PC-9 (cell line): ENCODE measurements around the gene SREBF2. TPM values are rescaled to one million over a fixed set of nuclear protein-coding genes. Genes with fewer than 3 reads are reported as not detected.

Source experiments
- BruUV-seq: library from RNA; stranded (reverse); fragments of 400-500 nt; replicated peaks from 2 replicates; lab custom pipeline; 2021; lab: Mats Ljungman, UMichigan
- CTCF ChIA-PET: fragments of 300-600 bp; sonication (Branson Sonifier 250); formaldehyde crosslinking; loops from one replicate; lab custom pipeline; 2022; ENCODE audit warnings: antibody characterized with exemption; lab: Charles Lee
- POLR2A ChIA-PET: fragments of 300-600 bp; sonication (Branson Sonifier 250); formaldehyde crosslinking; loops from one replicate; lab custom pipeline; 2022; ENCODE audit warnings: antibody characterized with exemption; ENCODE audit not compliant: unreplicated experiment; lab: Charles Lee
- DNase-seq, 2 experiments: peaks; one replicate each; pipeline versions ENCODE4 v3.0.0 to v3.0.0-alpha.2; 2015 to 2022; ENCODE audit warnings: mixed read lengths in 1 of 2
- H2AFZ ChIP-seq: fragments of 200-600 bp; sonication (generic); 2 replicates; pipeline ENCODE4 v1.8.1; 2017; ENCODE audit warnings: antibody characterized with exemption
- H3F3A ChIP-seq: fragments of 200-600 bp; sonication (generic); 2 replicates; pipeline ENCODE4 v1.8.1; 2017; ENCODE audit warnings: antibody characterized with exemption, mild to moderate bottlenecking, low read depth; ENCODE audit not compliant: insufficient read depth
- H3K27ac ChIP-seq: fragments of 200-600 bp; sonication (generic); 2 replicates; pipeline ENCODE4 v1.6.1; 2016; ENCODE audit warnings: mixed run types
- H3K27me3 ChIP-seq: fragments of 200-600 bp; sonication (generic); 2 replicates; pipeline ENCODE4 v1.6.1; 2016; ENCODE audit warnings: low read depth, mixed run types; ENCODE audit not compliant: insufficient read depth
- H3K36me3 ChIP-seq: fragments of 200-600 bp; sonication (generic); 2 replicates; pipeline ENCODE4 v1.6.1; 2016; ENCODE audit warnings: low read depth, mixed run types
- H3K4me1 ChIP-seq: fragments of 200-600 bp; sonication (generic); replicated peaks from 2 replicates; pipeline ENCODE4 v1.6.1; 2016; ENCODE audit warnings: mixed run types; ENCODE audit not compliant: insufficient read depth
- H3K4me2 ChIP-seq: fragments of 200-600 bp; sonication (generic); 2 replicates; pipeline ENCODE4 v1.6.1; 2017; ENCODE audit warnings: mixed run types
- H3K4me3 ChIP-seq: fragments of 200-600 bp; sonication (generic); 2 replicates; pipeline ENCODE4 v1.6.1; 2016; ENCODE audit warnings: mixed run types
- H3K79me2 ChIP-seq: fragments of 200-600 bp; sonication (generic); 2 replicates; pipeline ENCODE4 v1.6.1; 2017; ENCODE audit warnings: low read depth, mixed run types
- H3K9me2 ChIP-seq: fragments of 200-600 bp; sonication (generic); 2 replicates; pipeline ENCODE4 v1.8.1; 2017; ENCODE audit warnings: mild to moderate bottlenecking; ENCODE audit not compliant: insufficient read depth
- H3K9me3 ChIP-seq: fragments of 200-600 bp; sonication (generic); 2 replicates; pipeline ENCODE4 v1.8.1; 2016; ENCODE audit warnings: low read depth; ENCODE audit not compliant: insufficient read depth
- H4K20me1 ChIP-seq: fragments of 200-600 bp; sonication (generic); 2 replicates; pipeline ENCODE4 v1.8.1; 2017; ENCODE audit not compliant: insufficient read depth
- CTCF ChIP-seq: fragments of 200-600 bp; sonication (generic); conservative IDR thresholded peaks from 2 replicates; pipeline ENCODE4 v1.6.1; 2017; ENCODE audit warnings: mixed run types, antibody characterized with exemption, mild to moderate bottlenecking, moderate library complexity
- EZH2 ChIP-seq: fragments of 200-600 bp; sonication (generic); IDR thresholded peaks from 2 replicates; pipeline ENCODE4 v1.8.0; 2017; ENCODE audit warnings: antibody characterized with exemption, low read depth
- intact Hi-C: fragments of 100-400 bp; cut with micrococcal nuclease; formaldehyde crosslinking; loops from one replicate; pipeline ENCODE4 v1.10.0; 2022; ENCODE audit not compliant: unreplicated experiment
- total RNA-seq: library from RNA; stranded (reverse); gene quantifications from 2 replicates; pipeline ENCODE4 v1.2.3, GENCODE V29; 2021

SREBF2 gene
- total RNA-seq, 1 experiment from 2014 or later, result 196 TPM

GRCh38 chr22:41847300-41847699, 14.4 kb downstream of the SREBF2 start:
- ChIA-PET POLR2A (interaction anchor here (0.5 to 0.7 kb wide), 2 partner anchors 48 to 71 kb away, joined by 3 to 4 read pairs; no protein-coding TSS in a partner anchor), CTCF (interaction anchor here (0.6 kb wide), 1 partner anchor 12 kb away, joined by 6 read pairs; no protein-coding TSS in a partner anchor)
- BruUV-seq, result no TSS peak
- peaks cover 17% of the 10 kb centered on the region for H3K36me3 ChIP-seq
- peak overlapping the region; percentile 3; the same call in 1 of the 2 replicates for H3K4me2 ChIP-seq
- no peak for TF ChIP-seq EZH2
- no peak for TF ChIP-seq CTCF
- no peaks in the 10 kb centered on the region for H3K9me2 ChIP-seq
- H3K79me2 ChIP-seq, result peaks cover 97% of the 10 kb centered on the region
- H4K20me1 ChIP-seq, result peaks cover 9% of the 10 kb centered on the region; the same call in 1 of the 2 replicates
- no peaks in the 10 kb centered on the region for H3K27me3 ChIP-seq
- no peak overlapping the region for H2AFZ ChIP-seq
- no peaks in the 10 kb centered on the region for H3K9me3 ChIP-seq
- DNase-seq, result no peak
- no peak overlapping the region for H3K27ac ChIP-seq
- intact Hi-C loops, result no loop called here
- peaks cover 66% of the 10 kb centered on the region for H3K4me1 ChIP-seq
- H3K4me3 ChIP-seq, result no peak overlapping the region
- peaks cover 50% of the 10 kb centered on the region for H3F3A ChIP-seq

- Histone ChIP-seq H3K9me3 (no peaks in the 10 kb centered on the region), H3K27me3 (no peaks in the 10 kb centered on the region), H3K9me2 (no peaks in the 10 kb centered on the region), H3F3A (peaks cover 42% of the 10 kb centered on the region), H3K4me3 (no peak overlapping the region), H3K27ac (peak overlapping the region; percentile 14), H3K36me3 (peaks cover 6% of the 10 kb centered on the region), H3K79me2 (peaks cover 97% of the 10 kb centered on the region), H4K20me1 (peaks cover 19% of the 10 kb centered on the region), H2AFZ (no peak overlapping the region), H3K4me2 (peak overlapping the region; percentile 40), H3K4me1 (peaks cover 55% of the 10 kb centered on the region)
- TF ChIP-seq EZH2 (no peak), CTCF (peak; percentile 37; the same call in 1 of the 2 replicates)
- CTCF ChIA-PET, result no interaction called here
- intact Hi-C loops, result no loop called here
- POLR2A ChIA-PET, result no interaction called here
- DNase-seq, result peak; percentile 29 to 78
- BruUV-seq, result no TSS peak
These were observed 15.6 kb downstream of the SREBF2 start for GRCh38 chr22:41848468-41848867.

GRCh38 chr22:41856469-41856868, 23.6 kb downstream of the SREBF2 start:
- BruUV-seq, result no TSS peak
- no peaks in the 10 kb centered on the region for H3K36me3 ChIP-seq
- no peak overlapping the region for H3K4me3 ChIP-seq
- H3K27ac ChIP-seq, result peak overlapping the region; percentile 76
- intact Hi-C loops, result no loop called here
- H3F3A ChIP-seq, result peaks cover 55% of the 10 kb centered on the region
- peaks cover 95% of the 10 kb centered on the region for H3K79me2 ChIP-seq
- DNase-seq, result peak in 1 of 2 experiments; percentile 53
- H3K9me2 ChIP-seq, result no peaks in the 10 kb centered on the region
- H2AFZ ChIP-seq, result no peak overlapping the region
- CTCF ChIA-PET, result interaction anchor here (0.6 to 1.5 kb wide), 5 partner anchors 30 to 234 kb away, joined by 3 to 14 read pairs (median 3); no protein-coding TSS in a partner anchor
- no peaks in the 10 kb centered on the region for H3K27me3 ChIP-seq
- no peak for TF ChIP-seq EZH2
- no peak for TF ChIP-seq CTCF
- peaks cover 43% of the 10 kb centered on the region for H3K4me1 ChIP-seq
- no peaks in the 10 kb centered on the region for H3K9me3 ChIP-seq
- POLR2A ChIA-PET, result interaction anchor here (0.5 kb wide), 1 partner anchor 59 kb away, joined by 6 read pairs; no protein-coding TSS in a partner anchor
- H4K20me1 ChIP-seq, result peaks cover 51% of the 10 kb centered on the region
- peak overlapping the region; percentile 59 for H3K4me2 ChIP-seq
